Adrenal gland (tissue), 12 donors: Measurements from ENCODE around the gene OR5I1. TPM values are rescaled to one million over a fixed set of nuclear protein-coding genes. Genes with fewer than 3 reads are reported as not detected.

Experiments used
- DNase-seq, 7 donors: peaks; one replicate each; pipeline ENCODE4 v3.0.0-alpha.2; 2019 to 2020
- H3K27ac ChIP-seq, 5 donors: fragments of 200-600 bp; sonication (generic) in 4 of 5; 1 replicate in 3 of 5; 2 replicates in 2 of 5; pipeline versions ENCODE4 v1.5.1 to v1.8.0; 2016 to 2020; ENCODE audit warnings: mild to moderate bottlenecking in 1 of 5
- H3K27me3 ChIP-seq: fragments of 200-600 bp; 2 replicates; pipeline ENCODE4 v1.8.0; 2021
- H3K36me3 ChIP-seq, 2 donors: fragments of 200-600 bp; replicated peaks in 1 of 2; 1 replicate in 1 of 2; 2 replicates in 1 of 2; pipeline versions ENCODE4 v1.5.1 to v1.8.0; 2018 to 2022
- H3K4me1 ChIP-seq, 2 donors: fragments of 200-600 bp; replicated peaks in 1 of 2; 1 replicate in 1 of 2; 2 replicates in 1 of 2; pipeline versions ENCODE4 v1.5.1 to v1.8.0; 2018 to 2021
- H3K4me3 ChIP-seq, 4 donors: fragments of 200-600 bp; sonication (generic) in 3 of 4; one replicate each; pipeline ENCODE4 v1.5.1; 2016 to 2018
- H3K9me3 ChIP-seq, 3 donors: fragments of 200-600 bp; sonication (generic) in 1 of 3; replicated peaks in 1 of 3; 1 replicate in 2 of 3; 2 replicates in 1 of 3; pipeline versions ENCODE4 v1.5.1 to v1.8.0; 2016 to 2021
- POLR2A ChIP-seq, 2 donors: fragments of 450-650 bp; IDR thresholded peaks; one replicate each; pipeline ENCODE4 v1.6.1; 2017; ENCODE audit warnings: antibody characterized with exemption in 2 of 2, mild to moderate bottlenecking in 2 of 2, moderate library complexity in 1 of 2
- WGBS, 4 donors: extraction: QIAGEN DNeasy Blood & Tissue Kit in 2 of 4; methylation state at CpG; one replicate each; pipeline versions ENCODE4 v1.1.5 to v1.1.7; 2013 to 2017; 5-methylcytosine and 5-hydroxymethylcytosine counted together
- intact Hi-C, 2 donors: fragments of 100-400 bp; cut with DNase I; formaldehyde crosslinking; loops; one replicate each; pipeline versions ENCODE4 v1.14.1 to v1.15.0; 2022 to 2023
- polyA plus RNA-seq, 3 donors: library from polyadenylated mRNA; stranded (reverse); fragments of 200-250 nt in 2 of 3; fragments of 350-450 nt in 1 of 3; fragmentation: Illumina TruSeq in 1 of 3; extraction: RNeasy Lipid Tissue Mini Kit (QIAGEN cat#74804) in 1 of 3; gene quantifications; one replicate each; pipeline ENCODE4 v1.2.3, GENCODE V29; 2013 to 2014
- total RNA-seq, 9 donors: library from RNA; depleted of rRNA in 4 of 9; stranded (reverse); fragments of >200 nt in 4 of 9; fragments of 120-200 nt in 1 of 9; fragmentation: NEBNext Ultra II Directional in 1 of 9; extraction: Animal tissue kit (Norgen Biotek cat#: 25700) in 1 of 9; gene quantifications; one replicate each; pipeline versions ENCODE4 v1.1.0 to v1.2.4, GENCODE V29; 2013 to 2023
- TF ChIP-seq, protein P1 (sequence below), 6 experiments: fragments of 450-650 bp in 4 of 6; fragments of 200-600 bp in 2 of 6; sonication (generic) in 1 of 6; IDR thresholded peaks; 1 replicate in 5 of 6; 2 replicates in 1 of 6; pipeline versions ENCODE4 v1.5.1 to v1.8.0; 2016 to 2021; ENCODE audit warnings: antibody characterized with exemption in 6 of 6, mild to moderate bottlenecking in 2 of 6, moderate library complexity in 1 of 6
- donor health status: healthy with polysubstance abuse.
- donor health status: Bipolar disorder and iron deficiency.
- donor health status: DM: yes; HTN: yes; CAD: no.
- donor health status: DM: no; HTN: no; CAD: no.
- donor health status: DM: no; HTN: no; CAD: no.
- donor health status: DM: yes; HTN: yes; CAD: no.

The OR5I1 gene
- total and polyA plus RNA-seq, 12 donors, result not detected

DNA sequence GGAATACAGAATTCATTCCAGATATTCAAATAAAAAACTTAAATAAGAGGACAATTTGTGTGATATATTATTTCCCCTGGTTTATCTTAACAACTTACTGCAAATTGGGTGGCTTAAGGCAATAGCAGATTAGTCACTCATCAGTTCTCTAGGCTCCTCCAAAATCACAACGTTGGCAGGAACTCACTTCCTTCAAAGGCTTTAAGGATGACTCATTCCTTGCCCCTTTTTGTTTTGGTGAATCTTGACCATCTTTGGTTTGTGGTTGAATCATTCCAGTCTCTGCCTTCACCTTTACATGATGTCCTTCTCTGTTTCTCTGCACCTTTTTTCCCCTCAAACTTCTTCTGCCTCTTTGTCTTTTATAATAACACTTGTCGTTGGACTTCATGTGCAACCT, 30.2 kb upstream of the OR5I1 start:
- intact Hi-C loops, result no loop called here
- no peaks in the 10 kb centered on the region for H3K36me3 ChIP-seq
- no peaks in the 10 kb centered on the region for H3K27me3 ChIP-seq
- DNase-seq, result no peak
- TF ChIP-seq POLR2A (IDR thresholded peaks at IDR 0.05), result no peak
- no peak overlapping the region for H3K4me3 ChIP-seq
- H3K9me3 ChIP-seq, result no peaks in the 10 kb centered on the region
- H3K27ac ChIP-seq, result no peak overlapping the region
- WGBS, 4 donors, result 55 to 59% (median 57%) methylated on average over 2 of the region's 2 CpGs
- no peaks in the 10 kb centered on the region for H3K4me1 ChIP-seq

DNA sequence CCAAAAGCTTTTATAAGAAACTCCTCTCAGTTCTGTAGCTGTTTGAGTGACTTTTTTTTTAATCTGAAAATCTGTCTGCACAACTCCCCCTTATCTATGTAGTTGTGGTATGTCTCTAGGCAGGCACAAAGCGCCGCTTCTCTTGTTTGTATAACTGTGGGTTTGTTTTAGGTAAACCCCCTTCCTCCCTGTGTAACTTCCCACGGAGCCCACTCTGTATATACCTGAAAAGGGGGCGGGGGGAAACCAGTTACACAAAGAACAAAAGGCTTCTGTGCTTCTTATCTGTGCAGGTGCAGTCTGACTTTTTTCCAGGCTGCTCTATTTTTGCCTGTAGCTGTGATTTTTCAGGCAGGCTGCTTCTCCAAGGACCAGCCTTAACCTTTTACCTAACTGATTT, 20.3 kb upstream of the OR5I1 start:
- Histone ChIP-seq H3K36me3 (no peaks in the 10 kb centered on the region), H3K4me1 (no peaks in the 10 kb centered on the region), H3K27ac (no peak overlapping the region), H3K4me3 (no peak overlapping the region), H3K9me3 (no peaks in the 10 kb centered on the region), H3K27me3 (no peaks in the 10 kb centered on the region)
- TF ChIP-seq, protein P1, sequence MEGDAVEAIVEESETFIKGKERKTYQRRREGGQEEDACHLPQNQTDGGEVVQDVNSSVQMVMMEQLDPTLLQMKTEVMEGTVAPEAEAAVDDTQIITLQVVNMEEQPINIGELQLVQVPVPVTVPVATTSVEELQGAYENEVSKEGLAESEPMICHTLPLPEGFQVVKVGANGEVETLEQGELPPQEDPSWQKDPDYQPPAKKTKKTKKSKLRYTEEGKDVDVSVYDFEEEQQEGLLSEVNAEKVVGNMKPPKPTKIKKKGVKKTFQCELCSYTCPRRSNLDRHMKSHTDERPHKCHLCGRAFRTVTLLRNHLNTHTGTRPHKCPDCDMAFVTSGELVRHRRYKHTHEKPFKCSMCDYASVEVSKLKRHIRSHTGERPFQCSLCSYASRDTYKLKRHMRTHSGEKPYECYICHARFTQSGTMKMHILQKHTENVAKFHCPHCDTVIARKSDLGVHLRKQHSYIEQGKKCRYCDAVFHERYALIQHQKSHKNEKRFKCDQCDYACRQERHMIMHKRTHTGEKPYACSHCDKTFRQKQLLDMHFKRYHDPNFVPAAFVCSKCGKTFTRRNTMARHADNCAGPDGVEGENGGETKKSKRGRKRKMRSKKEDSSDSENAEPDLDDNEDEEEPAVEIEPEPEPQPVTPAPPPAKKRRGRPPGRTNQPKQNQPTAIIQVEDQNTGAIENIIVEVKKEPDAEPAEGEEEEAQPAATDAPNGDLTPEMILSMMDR (IDR thresholded peaks at IDR 0.05), result no peak
- TF ChIP-seq POLR2A (IDR thresholded peaks at IDR 0.05), result no peak
- DNase-seq, result no peak
- 66 to 76% (median 68%) methylated on average over 4 of the region's 4 CpGs for WGBS, 4 donors
- intact Hi-C loops, result no loop called here

DNA sequence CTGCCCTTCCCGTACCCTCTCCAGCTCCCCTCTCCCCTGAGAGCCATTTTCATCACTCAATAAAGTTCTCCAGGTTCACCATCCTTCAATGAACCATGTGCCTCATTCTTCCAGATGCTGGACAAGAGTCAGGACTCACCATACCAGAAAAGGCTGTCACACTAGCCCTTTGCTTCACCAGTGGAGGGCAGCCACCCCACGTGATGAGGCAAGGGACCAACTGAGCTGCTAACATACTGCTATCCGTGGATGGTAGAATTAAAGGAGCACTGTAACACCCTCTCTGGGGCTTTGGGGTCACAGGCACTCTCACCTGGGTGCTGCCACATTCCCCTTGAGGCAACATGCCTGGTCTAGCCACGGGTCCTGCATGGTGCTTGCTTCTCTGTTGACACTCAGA, 13.1 kb upstream of the OR5I1 start:
- no peaks in the 10 kb centered on the region for H3K36me3 ChIP-seq
- DNase-seq, result no peak
- no peaks in the 10 kb centered on the region for H3K9me3 ChIP-seq
- intact Hi-C loops, result loop anchor here in 1 of 2 donors (10.0 kb wide), 1 partner anchor 835 kb away; no protein-coding TSS in a partner anchor
- H3K4me1 ChIP-seq, result no peaks in the 10 kb centered on the region
- no peak overlapping the region for H3K27ac ChIP-seq
- TF ChIP-seq POLR2A (IDR thresholded peaks at IDR 0.05), result no peak
- TF ChIP-seq, protein P1 (IDR thresholded peaks at IDR 0.05), result no peak
- no peaks in the 10 kb centered on the region for H3K27me3 ChIP-seq
- H3K4me3 ChIP-seq, result no peak overlapping the region
- WGBS, 4 donors, result 59 to 75% (median 63%) methylated on average over 3 to 4 of the region's 4 CpGs

DNA sequence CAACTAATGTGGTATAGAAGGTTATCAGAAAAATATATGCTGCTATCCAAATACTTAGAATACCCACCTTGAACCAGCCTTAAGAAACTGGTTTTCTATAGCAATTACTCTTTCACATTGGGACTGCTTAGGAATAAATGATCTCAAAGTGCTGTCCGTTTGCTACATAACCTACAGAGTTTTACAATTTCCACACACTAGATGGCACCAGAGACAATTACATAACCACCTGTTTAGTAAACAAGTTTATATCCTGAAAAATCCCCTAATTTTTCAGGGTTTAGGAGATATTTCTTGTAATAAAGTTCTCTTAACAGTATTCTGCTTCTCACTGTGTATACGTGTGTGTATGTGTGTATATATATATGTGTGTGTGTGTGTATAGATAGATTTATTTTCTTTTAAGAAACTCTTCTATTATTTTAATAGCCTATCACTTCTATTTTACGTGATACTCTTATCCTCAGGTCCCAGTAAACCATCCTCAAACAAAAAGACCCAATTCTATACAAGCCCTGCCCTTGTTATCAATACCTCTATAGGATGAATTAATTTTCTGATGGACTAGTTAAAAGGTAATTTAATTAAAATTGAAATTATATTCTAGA, 6.7 kb upstream of the OR5I1 start:
- no peak for TF ChIP-seq POLR2A (IDR thresholded peaks at IDR 0.05)
- TF ChIP-seq, protein P1 (IDR thresholded peaks at IDR 0.05), result peak; percentile 21 to 53 (median 34)
- Histone ChIP-seq H3K36me3 (no peaks in the 10 kb centered on the region), H3K4me3 (no peak overlapping the region), H3K27ac (no peak overlapping the region), H3K9me3 (no peaks in the 10 kb centered on the region), H3K27me3 (no peaks in the 10 kb centered on the region), H3K4me1 (no peaks in the 10 kb centered on the region)
- 1 to 6% (median 2%) methylated on average over 3 of the region's 3 CpGs for WGBS, 4 donors
- intact Hi-C loops, result loop anchor here in 1 of 2 donors (10.0 kb wide), 1 partner anchor 842 kb away; no protein-coding TSS in a partner anchor
- DNase-seq, result no peak

DNA sequence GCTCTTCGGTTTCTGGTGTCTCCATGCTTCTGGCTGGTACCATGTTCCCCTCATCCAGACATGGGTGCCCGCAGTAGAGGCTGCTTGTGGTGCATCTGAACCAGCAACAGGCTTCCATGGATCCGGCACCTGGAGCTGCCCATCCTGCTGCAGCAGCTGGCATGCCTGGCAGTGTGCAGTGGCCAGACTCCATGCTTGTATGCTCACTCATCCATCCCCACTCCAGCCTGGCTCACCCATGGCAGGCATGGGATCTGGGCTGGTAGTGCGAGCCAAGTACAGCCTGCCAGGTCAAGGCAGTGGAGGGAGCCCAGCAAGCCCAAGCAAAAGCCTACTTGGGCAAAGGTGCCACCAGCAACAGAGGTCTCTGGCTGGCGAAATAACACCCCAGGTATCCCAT, 15.7 kb downstream of the OR5I1 start:
- H3K4me3 ChIP-seq, result no peak overlapping the region
- no peaks in the 10 kb centered on the region for H3K36me3 ChIP-seq
- WGBS, 4 donors, result 66 to 81% (median 70%) methylated on average over 4 to 5 of the region's 5 CpGs
- DNase-seq, result no peak
- no peaks in the 10 kb centered on the region for H3K4me1 ChIP-seq
- intact Hi-C loops, result no loop called here
- no peak for TF ChIP-seq POLR2A (IDR thresholded peaks at IDR 0.05)
- TF ChIP-seq, protein P1 (IDR thresholded peaks at IDR 0.05), result no peak
- H3K27ac ChIP-seq, result no peak overlapping the region
- H3K9me3 ChIP-seq, result no peaks in the 10 kb centered on the region
- H3K27me3 ChIP-seq, result no peaks in the 10 kb centered on the region
